Measurements from ENCODE around the gene TNFRSF19.

- TF ChIP-seq EZH2 (optimal IDR thresholded peaks at IDR 0.05; ENCODE audit: low read depth, low read length) (no peak), CTCF (IDR thresholded peaks at IDR 0.05; ENCODE audit: low read length) (no peak), EZH2phosphoT487 (IDR thresholded peaks at IDR 0.05; ENCODE audit: low read length) (no peak)
These were observed 48.1 kb downstream of the TNFRSF19 start for GRCh38 chr13:23618341-23618740.

All from MM.1S (cell line).